Measurements from ENCODE around the gene LMOD2.

Gene LMOD2

DNA sequence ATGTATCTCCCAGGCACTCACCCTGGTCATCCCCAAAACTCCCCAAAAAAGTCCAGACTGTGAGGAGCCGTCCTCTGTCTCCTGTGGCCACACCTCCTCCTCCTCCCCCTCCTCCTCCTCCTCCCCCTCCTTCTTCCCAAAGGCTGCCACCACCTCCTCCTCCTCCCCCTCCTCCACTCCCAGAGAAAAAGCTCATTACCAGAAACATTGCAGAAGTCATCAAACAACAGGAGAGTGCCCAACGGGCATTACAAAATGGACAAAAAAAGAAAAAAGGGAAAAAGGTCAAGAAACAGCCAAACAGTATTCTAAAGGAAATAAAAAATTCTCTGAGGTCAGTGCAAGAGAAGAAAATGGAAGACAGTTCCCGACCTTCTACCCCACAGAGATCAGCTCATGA lies 7.1 kb downstream of the LMOD2 start:
- no peak overlapping the region for H3K4me3 ChIP-seq (replicated peaks; ENCODE audit: low read depth, low read length)
- no peak for DNase-seq (ENCODE audit: extremely low read depth, low read depth)
- TF ChIP-seq, protein P1, sequence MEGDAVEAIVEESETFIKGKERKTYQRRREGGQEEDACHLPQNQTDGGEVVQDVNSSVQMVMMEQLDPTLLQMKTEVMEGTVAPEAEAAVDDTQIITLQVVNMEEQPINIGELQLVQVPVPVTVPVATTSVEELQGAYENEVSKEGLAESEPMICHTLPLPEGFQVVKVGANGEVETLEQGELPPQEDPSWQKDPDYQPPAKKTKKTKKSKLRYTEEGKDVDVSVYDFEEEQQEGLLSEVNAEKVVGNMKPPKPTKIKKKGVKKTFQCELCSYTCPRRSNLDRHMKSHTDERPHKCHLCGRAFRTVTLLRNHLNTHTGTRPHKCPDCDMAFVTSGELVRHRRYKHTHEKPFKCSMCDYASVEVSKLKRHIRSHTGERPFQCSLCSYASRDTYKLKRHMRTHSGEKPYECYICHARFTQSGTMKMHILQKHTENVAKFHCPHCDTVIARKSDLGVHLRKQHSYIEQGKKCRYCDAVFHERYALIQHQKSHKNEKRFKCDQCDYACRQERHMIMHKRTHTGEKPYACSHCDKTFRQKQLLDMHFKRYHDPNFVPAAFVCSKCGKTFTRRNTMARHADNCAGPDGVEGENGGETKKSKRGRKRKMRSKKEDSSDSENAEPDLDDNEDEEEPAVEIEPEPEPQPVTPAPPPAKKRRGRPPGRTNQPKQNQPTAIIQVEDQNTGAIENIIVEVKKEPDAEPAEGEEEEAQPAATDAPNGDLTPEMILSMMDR (IDR thresholded peaks at IDR 0.05; ENCODE audit: low read depth, low read length, missing control alignments), result no peak

DNA sequence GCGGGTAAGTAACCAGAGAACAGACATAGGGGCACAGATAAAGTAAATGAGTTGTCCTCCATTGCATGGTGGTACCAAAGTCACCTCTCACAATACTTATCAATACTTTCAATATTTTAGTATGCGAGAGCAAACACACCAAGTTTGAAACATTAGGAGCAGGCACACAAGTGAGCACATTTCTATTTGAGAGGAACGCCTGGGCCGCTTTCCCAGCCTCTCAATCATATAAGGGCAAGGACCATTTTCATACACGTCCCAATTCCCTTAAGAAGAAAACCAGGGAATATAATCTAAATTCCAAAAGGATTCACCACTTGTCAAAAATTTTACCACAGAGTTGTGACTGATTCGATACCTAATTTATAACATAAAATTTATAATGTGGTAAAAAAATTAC lies 7.5 kb downstream of the LMOD2 start:
- H3K4me3 ChIP-seq (replicated peaks; ENCODE audit: low read depth, low read length), result no peak overlapping the region
- no peak for DNase-seq (ENCODE audit: extremely low read depth, low read depth)
- TF ChIP-seq, protein P1 (IDR thresholded peaks at IDR 0.05; ENCODE audit: low read depth, low read length, missing control alignments), result no peak

DNA sequence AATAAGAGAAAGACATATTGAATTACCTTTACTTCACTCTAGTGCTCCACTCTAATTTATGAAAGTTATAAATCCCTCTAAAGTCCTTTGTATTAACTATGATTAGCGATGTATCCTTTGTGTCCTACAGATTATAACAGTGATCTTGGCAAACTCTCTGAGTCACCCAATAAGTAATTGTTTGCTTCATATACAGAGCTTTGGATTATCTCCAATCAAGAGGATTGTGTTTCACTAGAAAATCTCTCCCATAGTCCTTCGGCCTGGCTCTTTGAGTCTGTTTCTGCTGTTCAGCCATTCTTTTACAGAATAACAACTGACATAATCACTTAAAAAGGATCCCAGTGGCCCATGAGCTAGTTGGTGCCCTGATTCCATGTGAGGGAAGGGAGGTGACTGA lies 9.5 kb downstream of the LMOD2 start:
- no peak for DNase-seq (ENCODE audit: extremely low read depth, low read depth)
- TF ChIP-seq, protein P1 (IDR thresholded peaks at IDR 0.05; ENCODE audit: low read depth, low read length, missing control alignments), result no peak

DNA sequence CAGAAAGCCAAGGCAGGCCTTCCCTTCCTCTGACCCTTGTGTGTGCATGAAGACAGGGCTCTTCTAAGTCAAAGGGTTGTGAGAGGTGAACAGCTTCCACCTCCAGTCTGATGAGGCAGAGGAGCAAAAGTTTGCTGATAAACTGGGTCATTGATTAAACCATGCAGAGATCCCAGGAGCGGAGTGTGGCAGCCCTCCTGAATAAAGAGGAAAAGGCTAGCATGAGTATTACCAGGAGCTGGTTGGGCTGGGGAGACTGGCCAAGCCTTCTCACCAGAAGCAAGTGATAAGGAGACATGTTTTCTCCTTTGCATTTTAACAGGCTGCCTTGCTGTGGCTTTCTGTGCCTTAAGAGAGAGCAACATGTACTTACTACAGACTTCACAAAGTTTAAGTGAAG lies 10.2 kb downstream of the LMOD2 start:
- TF ChIP-seq, protein P1 (IDR thresholded peaks at IDR 0.05; ENCODE audit: low read depth, low read length, missing control alignments), result no peak
- DNase-seq (ENCODE audit: extremely low read depth, low read depth), result no peak
- no peak overlapping the region for H3K4me3 ChIP-seq (replicated peaks; ENCODE audit: low read depth, low read length)

More for the DNA sequence above, 9.5 kb downstream of the LMOD2 start:
- no peak overlapping the region for H3K4me3 ChIP-seq (replicated peaks; ENCODE audit: low read depth, low read length)

DNA sequence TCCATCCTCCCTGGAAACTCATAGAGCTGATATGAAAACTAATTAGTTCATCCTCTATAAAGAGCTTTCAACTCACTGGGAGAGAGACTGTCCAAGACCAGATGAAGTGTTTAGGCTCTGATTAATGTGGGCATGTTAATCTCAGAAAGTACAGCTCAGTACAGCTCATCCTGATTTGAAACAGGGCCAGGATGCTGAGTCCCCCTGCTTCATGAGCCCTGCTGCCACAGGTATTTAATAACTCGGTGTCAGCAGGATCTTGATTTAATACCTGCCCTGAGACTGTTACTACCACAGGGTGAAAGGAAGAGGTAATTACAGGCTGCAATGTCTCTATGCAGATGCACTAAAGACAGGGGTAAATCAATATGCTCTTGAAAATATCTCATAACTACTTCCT lies 10.8 kb downstream of the LMOD2 start:
- DNase-seq (ENCODE audit: extremely low read depth, low read depth), result no peak
- H3K4me3 ChIP-seq (replicated peaks; ENCODE audit: low read depth, low read length), result no peak overlapping the region
- TF ChIP-seq, protein P1 (IDR thresholded peaks at IDR 0.05; ENCODE audit: low read depth, low read length, missing control alignments), result no peak

DNA sequence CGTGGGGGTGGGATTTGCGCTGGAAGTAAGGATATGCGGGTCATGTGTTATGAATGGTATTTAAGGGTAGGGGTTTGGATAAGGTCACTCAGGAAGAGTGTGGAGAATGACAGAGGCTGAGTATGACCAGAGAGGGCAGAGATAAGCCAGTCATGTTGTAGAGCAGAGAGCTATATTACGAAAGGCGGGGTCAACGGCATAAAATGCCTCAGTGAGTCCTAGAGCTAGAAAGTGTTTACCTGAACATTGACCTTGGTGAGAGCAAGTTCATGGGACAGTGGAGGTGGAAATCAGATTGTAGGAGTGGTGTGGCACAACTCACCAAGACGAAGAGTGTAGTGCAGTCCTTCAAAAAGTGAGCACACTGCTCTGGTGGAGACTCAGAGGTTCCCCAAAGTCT lies 13.8 kb downstream of the LMOD2 start:
- H3K4me3 ChIP-seq (replicated peaks; ENCODE audit: low read depth, low read length), result no peak overlapping the region
- no peak for DNase-seq (ENCODE audit: extremely low read depth, low read depth)
- TF ChIP-seq, protein P1 (IDR thresholded peaks at IDR 0.05; ENCODE audit: low read depth, low read length, missing control alignments), result no peak

DNA sequence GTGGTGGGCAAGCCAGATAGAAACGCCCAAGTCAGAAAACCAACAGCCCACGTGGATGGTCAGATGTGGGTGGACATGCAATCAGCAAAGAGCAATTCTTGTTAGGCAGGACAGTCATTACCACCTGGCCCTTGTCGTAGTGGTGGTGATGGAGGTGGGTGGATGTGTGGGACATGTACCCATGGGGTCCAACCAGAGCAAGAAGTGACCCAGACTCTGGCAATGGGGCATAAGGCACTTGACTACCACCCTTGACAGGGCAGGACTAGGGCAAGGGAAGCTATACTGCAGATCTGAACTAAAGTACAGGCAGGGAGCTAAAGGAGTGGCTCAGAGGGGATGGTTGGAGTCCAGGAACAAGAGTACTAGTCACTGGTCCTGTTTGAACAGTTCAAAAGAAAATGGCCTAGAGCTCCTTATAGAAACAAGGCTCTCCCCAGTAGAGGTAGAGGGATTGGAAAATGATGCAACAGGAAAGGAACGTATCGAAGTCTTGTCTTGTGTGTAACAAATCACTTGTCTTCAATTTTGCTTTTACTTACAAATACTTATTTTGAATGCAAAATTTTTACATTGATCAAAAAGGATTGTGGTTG lies 17.6 kb downstream of the LMOD2 start:
- H3K4me3 ChIP-seq (replicated peaks; ENCODE audit: low read depth, low read length), result no peak overlapping the region
- TF ChIP-seq, protein P1 (IDR thresholded peaks at IDR 0.05; ENCODE audit: low read depth, low read length, missing control alignments), result no peak
- no peak for DNase-seq (ENCODE audit: extremely low read depth, low read depth)

Measured in HFF-Myc (cell line).